Hematopoietic multipotent progenitor cell treated with erythropoietin and hydrocortisone succinate and interleukin-3 and kit ligand, for 6 days (in vitro differentiated cells): Measurements from ENCODE around the gene HK2.

ENCODE experiments used
- DNase-seq: peaks from one replicate; pipeline ENCODE4 v3.0.0-alpha.2; 2015

The HK2 gene

GRCh38 chr2:74860521-74860920, 26.6 kb downstream of the HK2 start:
- no peak for DNase-seq

- no peak for DNase-seq
Observed at GRCh38 chr2:74861531-74861930, 27.6 kb downstream of the HK2 start.

- DNase-seq: peak; percentile 96
Observed at GRCh38 chr2:74862020-74862964, 28.4 kb downstream of the HK2 start.

GRCh38 chr2:74863802-74864248, 29.9 kb downstream of the HK2 start:
- DNase-seq: no peak

GRCh38 chr2:74864728-74865722, 31.1 kb downstream of the HK2 start:
- peak; percentile 74 for DNase-seq

- DNase-seq: no peak
Observed at GRCh38 chr2:74865770-74866674, 32.1 kb downstream of the HK2 start.

GRCh38 chr2:74867841-74868658, 34.1 kb downstream of the HK2 start:
- no peak for DNase-seq

GRCh38 chr2:74869517-74869916, 35.6 kb downstream of the HK2 start:
- DNase-seq: no peak

GRCh38 chr2:74870951-74871350, 37.0 kb downstream of the HK2 start:
- no peak for DNase-seq

- DNase-seq: no peak
Observed at GRCh38 chr2:74871414-74871813, 37.5 kb downstream of the HK2 start.

GRCh38 chr2:74872389-74872836, 38.5 kb downstream of the HK2 start:
- peak; percentile 22 for DNase-seq

- DNase-seq: no peak
Observed at GRCh38 chr2:74873012-74873665, 39.2 kb downstream of the HK2 start.

GRCh38 chr2:74873678-74874640, 40.0 kb downstream of the HK2 start:
- DNase-seq: peak; percentile 11

GRCh38 chr2:74876081-74876886, 42.4 kb downstream of the HK2 start:
- DNase-seq: peak; percentile 89

GRCh38 chr2:74877376-74877775, 43.4 kb downstream of the HK2 start:
- no peak for DNase-seq

GRCh38 chr2:74877781-74878433, 44.0 kb downstream of the HK2 start:
- DNase-seq: no peak

GRCh38 chr2:74878551-74878950, 44.6 kb downstream of the HK2 start:
- no peak for DNase-seq
